Loucy (cell line): ENCODE results near the gene ZNF774.
"Not testable (repeated sequence)": the region's sequence is repeated elsewhere in the genome, so short reads cannot be mapped to it uniquely, and the experiment has no call there.

ENCODE experiments used
- H2AFZ ChIP-seq: fragments of 200-600 bp; sonication (generic); 2 replicates; pipeline ENCODE4 v1.6.0; 2016; ENCODE audit warnings: antibody characterized with exemption, mild to moderate bottlenecking, low read length, moderate library complexity
- H3F3A ChIP-seq: fragments of 200-600 bp; 2 replicates; pipeline ENCODE4 v1.6.0; 2016; ENCODE audit warnings: antibody characterized with exemption, low read depth, mild to moderate bottlenecking
- H3K27me3 ChIP-seq: fragments of 200-600 bp; sonication (generic); 2 replicates; pipeline ENCODE4 v1.6.1; 2014; ENCODE audit warnings: low read length, mild to moderate bottlenecking; ENCODE audit not compliant: insufficient read depth, poor library complexity, severe bottlenecking
- H3K36me3 ChIP-seq: fragments of 200-600 bp; sonication (generic); 2 replicates; pipeline ENCODE4 v1.6.1; 2016; ENCODE audit warnings: low read length; ENCODE audit not compliant: insufficient read depth
- H3K4me1 ChIP-seq: fragments of 200-600 bp; sonication (generic); 2 replicates; pipeline ENCODE4 v1.5.1; 2014; ENCODE audit warnings: low read length, mild to moderate bottlenecking; ENCODE audit not compliant: insufficient read depth, poor library complexity, severe bottlenecking
- H3K4me2 ChIP-seq: fragments of 200-600 bp; sonication (generic); 2 replicates; pipeline ENCODE4 v1.6.0; 2014; ENCODE audit warnings: antibody characterized with exemption, low read length, low read depth, mild to moderate bottlenecking; ENCODE audit not compliant: poor library complexity, severe bottlenecking
- H3K4me3 ChIP-seq: fragments of 200-600 bp; sonication (generic); 2 replicates; pipeline ENCODE4 v1.5.1; 2014; ENCODE audit warnings: low read length, mild to moderate bottlenecking, mixed read lengths; ENCODE audit not compliant: poor library complexity, severe bottlenecking
- H3K79me2 ChIP-seq: fragments of 200-600 bp; sonication (generic); 2 replicates; pipeline ENCODE4 v1.6.1; 2014; ENCODE audit warnings: low read length; ENCODE audit not compliant: insufficient read depth
- H3K9ac ChIP-seq: fragments of 200-600 bp; sonication (generic); 2 replicates; pipeline ENCODE4 v1.6.0; 2014; ENCODE audit warnings: mild to moderate bottlenecking, low read depth, low read length, moderate library complexity; ENCODE audit not compliant: poor library complexity, severe bottlenecking
- H3K9me2 ChIP-seq: fragments of 200-600 bp; sonication (generic); replicated peaks from 2 replicates; pipeline ENCODE4 v1.6.1; 2016; ENCODE audit warnings: low read depth, low read length, mixed read lengths
- H3K9me3 ChIP-seq: fragments of 200-600 bp; sonication (generic); 2 replicates; pipeline ENCODE4 v1.6.1; 2014; ENCODE audit warnings: mild to moderate bottlenecking, antibody characterized with exemption, low read length, low read depth; ENCODE audit not compliant: insufficient read depth
- H4K20me1 ChIP-seq: fragments of 200-600 bp; sonication (generic); 2 replicates; pipeline ENCODE4 v1.6.0; 2014; ENCODE audit warnings: antibody characterized with exemption, low read length, mild to moderate bottlenecking; ENCODE audit not compliant: insufficient read depth, poor library complexity, severe bottlenecking
- EZH2phosphoT487 ChIP-seq: fragments of 200-600 bp; IDR thresholded peaks from 2 replicates; pipeline ENCODE4 v1.6.1; 2018; ENCODE audit warnings: antibody characterized with exemption, mild to moderate bottlenecking, moderate library complexity, borderline replicate concordance
- TF ChIP-seq, protein P1 (sequence below): fragments of 200-600 bp; sonication (generic); conservative IDR thresholded peaks from 2 replicates; pipeline ENCODE4 v1.5.1; 2014; ENCODE audit warnings: mild to moderate bottlenecking, antibody characterized with exemption, low read length

The ZNF774 gene

DNA sequence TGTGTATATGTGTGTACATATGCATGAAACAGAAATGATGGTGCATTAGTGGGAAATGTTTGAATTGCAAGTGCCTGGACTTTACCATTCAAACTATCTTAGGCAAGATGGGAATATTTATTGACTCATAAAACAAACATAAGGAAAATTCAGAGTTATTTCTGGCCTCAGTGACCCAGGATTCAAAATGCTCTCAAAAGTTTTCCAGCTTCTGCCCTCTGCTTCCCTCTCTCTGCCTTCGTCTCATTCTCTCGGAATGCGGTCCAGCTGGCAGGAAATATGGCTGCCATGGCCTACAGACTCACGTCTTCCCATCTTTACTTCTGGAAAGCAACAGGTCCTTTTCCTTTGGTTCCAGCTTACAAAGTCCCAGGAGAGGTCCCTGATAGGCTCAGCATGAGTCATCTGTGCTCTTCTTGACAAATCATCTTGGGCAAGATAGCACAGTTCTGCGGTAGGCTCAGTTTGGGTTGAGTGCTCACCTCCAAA, 8.7 kb upstream of the ZNF774 start:
- TF ChIP-seq EZH2phosphoT487: no peak
- TF ChIP-seq, protein P1, sequence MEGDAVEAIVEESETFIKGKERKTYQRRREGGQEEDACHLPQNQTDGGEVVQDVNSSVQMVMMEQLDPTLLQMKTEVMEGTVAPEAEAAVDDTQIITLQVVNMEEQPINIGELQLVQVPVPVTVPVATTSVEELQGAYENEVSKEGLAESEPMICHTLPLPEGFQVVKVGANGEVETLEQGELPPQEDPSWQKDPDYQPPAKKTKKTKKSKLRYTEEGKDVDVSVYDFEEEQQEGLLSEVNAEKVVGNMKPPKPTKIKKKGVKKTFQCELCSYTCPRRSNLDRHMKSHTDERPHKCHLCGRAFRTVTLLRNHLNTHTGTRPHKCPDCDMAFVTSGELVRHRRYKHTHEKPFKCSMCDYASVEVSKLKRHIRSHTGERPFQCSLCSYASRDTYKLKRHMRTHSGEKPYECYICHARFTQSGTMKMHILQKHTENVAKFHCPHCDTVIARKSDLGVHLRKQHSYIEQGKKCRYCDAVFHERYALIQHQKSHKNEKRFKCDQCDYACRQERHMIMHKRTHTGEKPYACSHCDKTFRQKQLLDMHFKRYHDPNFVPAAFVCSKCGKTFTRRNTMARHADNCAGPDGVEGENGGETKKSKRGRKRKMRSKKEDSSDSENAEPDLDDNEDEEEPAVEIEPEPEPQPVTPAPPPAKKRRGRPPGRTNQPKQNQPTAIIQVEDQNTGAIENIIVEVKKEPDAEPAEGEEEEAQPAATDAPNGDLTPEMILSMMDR: no peak
- Histone ChIP-seq H3F3A (no peaks in the 10 kb centered on the region), H3K36me3 (no peaks in the 10 kb centered on the region), H3K4me3 (no peak overlapping the region), H3K9me2 (no peaks in the 10 kb centered on the region), H3K4me1 (peaks cover 21% of the 10 kb centered on the region), H2AFZ (no peak overlapping the region), H4K20me1 (no peaks in the 10 kb centered on the region), H3K9ac (no peak overlapping the region), H3K27me3 (no peaks in the 10 kb centered on the region), H3K79me2 (no peaks in the 10 kb centered on the region), H3K4me2 (peak overlapping the region; percentile 67), H3K9me3 (no peaks in the 10 kb centered on the region)

DNA sequence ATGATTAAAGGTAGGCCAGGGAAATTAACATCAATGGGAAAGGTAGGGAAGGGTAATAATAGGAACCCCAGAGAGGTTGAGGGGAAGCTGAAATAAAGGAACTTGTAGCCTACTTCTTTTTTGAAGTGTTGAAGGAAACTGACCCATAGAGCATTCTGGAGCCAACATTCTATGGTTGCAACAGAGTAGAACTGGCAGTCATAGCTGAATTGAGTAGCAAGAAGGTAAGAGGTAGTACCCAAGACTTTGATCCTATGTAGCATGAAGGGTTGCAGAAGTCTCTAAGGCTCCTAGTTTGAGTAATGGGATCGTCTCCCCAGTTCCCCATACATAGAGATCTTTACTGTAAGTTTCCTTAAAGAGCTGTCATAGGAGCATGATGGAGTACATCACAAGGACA, 7.4 kb upstream of the ZNF774 start:
- Histone ChIP-seq H2AFZ (no peak overlapping the region; the same call in 1 of the 2 replicates), H3F3A (no peaks in the 10 kb centered on the region), H3K4me2 (no peak overlapping the region), H3K9me2 (no peaks in the 10 kb centered on the region), H3K79me2 (no peaks in the 10 kb centered on the region), H4K20me1 (no peaks in the 10 kb centered on the region), H3K4me3 (no peak overlapping the region), H3K27me3 (no peaks in the 10 kb centered on the region), H3K9ac (no peak overlapping the region), H3K9me3 (no peaks in the 10 kb centered on the region), H3K36me3 (no peaks in the 10 kb centered on the region), H3K4me1 (peaks cover 21% of the 10 kb centered on the region)
- TF ChIP-seq, protein P1: no peak
- TF ChIP-seq EZH2phosphoT487: no peak

- Histone ChIP-seq H3K4me3 (no peak overlapping the region), H3F3A (no peaks in the 10 kb centered on the region), H3K9me3 (no peaks in the 10 kb centered on the region), H3K4me2 (no peak overlapping the region), H3K27me3 (no peaks in the 10 kb centered on the region), H3K9me2 (no peaks in the 10 kb centered on the region), H3K9ac (no peak overlapping the region), H3K79me2 (no peaks in the 10 kb centered on the region), H2AFZ (no peak overlapping the region), H3K4me1 (peaks cover 21% of the 10 kb centered on the region), H3K36me3 (no peaks in the 10 kb centered on the region), H4K20me1 (no peaks in the 10 kb centered on the region)
- TF ChIP-seq, protein P1: no peak
- TF ChIP-seq EZH2phosphoT487: no peak
Measured at GRCh38 chr15:90345857-90346256, 6.2 kb upstream of the ZNF774 start.

DNA sequence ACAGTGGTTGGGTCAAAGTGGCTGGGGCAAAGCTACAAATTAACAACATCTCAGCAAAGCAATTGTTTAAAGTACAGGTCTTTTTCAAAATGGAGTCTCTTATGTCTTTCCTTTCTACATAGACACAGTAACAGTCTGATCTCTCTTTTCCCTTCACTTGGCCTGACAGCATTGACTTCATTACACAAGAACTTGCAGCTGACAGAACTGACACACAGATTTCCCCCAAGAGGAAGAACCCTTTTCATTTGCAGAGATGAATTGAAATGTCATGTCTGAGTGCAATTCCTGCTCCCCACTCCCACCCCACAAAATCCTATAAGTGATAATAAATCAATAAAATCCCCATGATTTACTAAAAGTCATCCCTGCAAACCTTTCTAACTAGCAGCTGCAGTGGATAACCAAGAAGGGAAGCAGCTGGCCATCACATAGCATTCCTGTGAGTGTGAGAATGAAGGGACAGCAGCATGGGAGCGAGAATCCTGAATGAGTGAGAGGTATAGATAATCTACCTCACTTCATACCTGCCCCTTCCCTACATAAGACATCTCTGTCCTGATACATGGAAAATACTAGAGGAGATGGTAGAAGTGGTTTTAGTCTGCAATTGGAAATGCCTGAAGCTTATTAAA, 4.5 kb upstream of the ZNF774 start:
- H4K20me1 ChIP-seq, H3K9me2 ChIP-seq, H2AFZ ChIP-seq, H3K27me3 ChIP-seq, H3K36me3 ChIP-seq, H3K4me2 ChIP-seq, H3K9ac ChIP-seq, H3F3A ChIP-seq, H3K79me2 ChIP-seq, H3K9me3 ChIP-seq, H3K4me3 ChIP-seq: not testable (repeated sequence)
- peaks cover 20% of the 10 kb centered on the region for H3K4me1 ChIP-seq
